Coronary artery (tissue), 2 donors: ENCODE results near the gene CDC5L.

Experiments
- DNase-seq: peaks from one replicate; pipeline ENCODE4 v3.0.0-alpha.2; 2017; ENCODE audit warnings: low spot score
- H3K27ac ChIP-seq, 2 donors: fragments of 200-600 bp; sonication (generic); one replicate each; pipeline ENCODE4 v1.5.1; 2016 to 2019
- H3K4me3 ChIP-seq: fragments of 200-600 bp; sonication (generic); 2 replicates; pipeline ENCODE4 v1.5.1; 2016; ENCODE audit warnings: mild to moderate bottlenecking, moderate library complexity
- TF ChIP-seq, protein P1 (sequence below): fragments of 200-600 bp; sonication (generic); IDR thresholded peaks from one replicate; pipeline ENCODE4 v1.5.1; 2019; ENCODE audit warnings: antibody characterized with exemption

The CDC5L gene

DNA sequence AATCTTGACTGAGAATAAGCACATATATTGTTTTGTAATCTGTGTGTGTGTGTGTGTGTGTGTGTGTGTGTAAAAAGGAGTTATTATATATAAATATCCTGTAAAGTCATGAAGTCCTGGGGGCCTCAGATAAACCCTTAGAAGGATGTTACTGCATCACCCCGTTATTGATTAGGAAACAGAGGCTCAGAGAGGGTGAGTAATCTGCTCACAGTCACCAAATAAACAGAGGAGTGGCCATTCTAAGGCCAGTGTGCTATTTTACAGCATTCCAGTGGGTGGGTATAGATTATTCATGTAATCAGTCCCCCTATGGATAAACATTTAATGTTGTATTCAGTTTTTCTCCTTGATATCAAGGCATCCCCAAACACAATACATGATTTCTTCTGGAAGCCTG, 87.1 kb downstream of the CDC5L start:
- H3K27ac ChIP-seq, result no peak overlapping the region
- DNase-seq, result no peak
- TF ChIP-seq, protein P1, sequence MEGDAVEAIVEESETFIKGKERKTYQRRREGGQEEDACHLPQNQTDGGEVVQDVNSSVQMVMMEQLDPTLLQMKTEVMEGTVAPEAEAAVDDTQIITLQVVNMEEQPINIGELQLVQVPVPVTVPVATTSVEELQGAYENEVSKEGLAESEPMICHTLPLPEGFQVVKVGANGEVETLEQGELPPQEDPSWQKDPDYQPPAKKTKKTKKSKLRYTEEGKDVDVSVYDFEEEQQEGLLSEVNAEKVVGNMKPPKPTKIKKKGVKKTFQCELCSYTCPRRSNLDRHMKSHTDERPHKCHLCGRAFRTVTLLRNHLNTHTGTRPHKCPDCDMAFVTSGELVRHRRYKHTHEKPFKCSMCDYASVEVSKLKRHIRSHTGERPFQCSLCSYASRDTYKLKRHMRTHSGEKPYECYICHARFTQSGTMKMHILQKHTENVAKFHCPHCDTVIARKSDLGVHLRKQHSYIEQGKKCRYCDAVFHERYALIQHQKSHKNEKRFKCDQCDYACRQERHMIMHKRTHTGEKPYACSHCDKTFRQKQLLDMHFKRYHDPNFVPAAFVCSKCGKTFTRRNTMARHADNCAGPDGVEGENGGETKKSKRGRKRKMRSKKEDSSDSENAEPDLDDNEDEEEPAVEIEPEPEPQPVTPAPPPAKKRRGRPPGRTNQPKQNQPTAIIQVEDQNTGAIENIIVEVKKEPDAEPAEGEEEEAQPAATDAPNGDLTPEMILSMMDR, result no peak
- H3K4me3 ChIP-seq, result no peak overlapping the region

DNA sequence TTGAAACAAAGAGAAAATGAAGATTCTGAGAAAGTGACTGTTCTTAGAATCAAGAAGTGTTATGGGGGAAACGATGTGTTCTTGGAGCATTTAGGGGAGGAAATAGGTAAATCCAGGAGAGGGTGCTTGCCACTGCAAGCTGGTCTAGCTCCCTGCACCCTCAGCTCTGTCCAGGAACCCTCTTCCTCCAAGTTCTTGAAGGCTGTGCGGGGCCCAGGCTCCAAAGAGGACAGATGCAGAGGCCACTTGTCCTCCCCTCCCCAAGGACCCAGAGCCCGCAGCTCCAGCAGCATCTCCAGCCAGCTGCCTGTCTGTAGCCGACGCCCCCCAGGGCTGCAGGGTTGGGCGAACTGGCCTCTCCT, 87.9 kb downstream of the CDC5L start:
- Histone ChIP-seq H3K4me3 (no peak overlapping the region), H3K27ac (no peak overlapping the region)
- TF ChIP-seq, protein P1, result no peak
- DNase-seq, result no peak

DNA sequence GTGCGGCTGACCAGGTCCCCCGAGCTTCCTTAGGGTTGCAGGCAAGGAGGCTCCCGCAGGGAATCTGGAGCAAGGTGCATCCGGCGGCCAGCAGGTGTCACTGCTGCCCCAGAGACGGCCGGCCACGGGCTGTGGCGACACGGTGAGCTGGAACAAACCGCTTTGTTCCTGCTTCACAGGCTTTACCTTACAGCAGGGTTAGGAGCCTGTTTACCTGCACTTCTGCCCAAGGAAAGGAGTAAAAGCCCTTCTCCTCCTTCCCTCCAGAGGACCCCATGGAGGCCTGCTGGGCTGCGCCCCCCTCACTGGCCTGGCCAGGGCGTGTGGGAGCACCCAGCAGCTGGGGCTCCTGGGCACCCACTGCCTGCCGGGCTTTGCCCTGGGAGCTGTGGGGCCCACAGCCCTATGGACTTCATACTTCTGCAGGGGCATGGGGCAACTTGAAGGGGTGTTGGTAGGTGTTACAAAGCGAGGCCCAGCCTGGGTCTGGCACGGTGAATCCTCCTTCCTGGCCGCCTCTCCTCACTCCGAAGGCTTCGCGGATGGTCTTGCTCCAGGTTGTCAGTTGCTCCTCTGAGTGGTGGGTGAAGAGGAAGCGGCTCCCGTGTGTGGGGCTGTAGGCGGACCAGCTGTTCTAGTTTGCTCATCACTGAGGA, 88.4 kb downstream of the CDC5L start:
- H3K4me3 ChIP-seq, result no peak overlapping the region
- TF ChIP-seq, protein P1, result peak; percentile 87
- DNase-seq, result peak; percentile 83
- H3K27ac ChIP-seq, result no peak overlapping the region

DNA sequence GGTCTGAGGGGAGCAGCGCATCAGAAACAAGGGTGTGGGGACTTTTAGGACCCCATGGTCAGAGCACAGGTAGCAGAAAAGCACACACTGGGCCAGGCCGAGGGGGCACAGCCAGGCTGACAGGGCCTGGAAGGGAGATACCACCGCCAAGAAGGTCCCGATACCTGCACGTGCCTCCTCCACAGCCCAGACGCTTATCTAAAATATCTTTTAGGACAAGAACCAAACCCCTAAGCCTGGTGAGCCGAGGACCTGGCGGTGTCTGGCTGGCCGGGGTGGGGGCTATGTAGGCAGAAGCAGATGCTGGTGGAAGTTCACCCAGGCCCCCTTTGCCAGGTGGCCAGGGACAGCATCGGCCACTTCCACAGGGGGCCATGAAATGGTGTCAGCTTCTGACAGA, 89.3 kb downstream of the CDC5L start:
- Histone ChIP-seq H3K27ac (no peak overlapping the region), H3K4me3 (no peak overlapping the region)
- DNase-seq, result no peak
- TF ChIP-seq, protein P1, result no peak

DNA sequence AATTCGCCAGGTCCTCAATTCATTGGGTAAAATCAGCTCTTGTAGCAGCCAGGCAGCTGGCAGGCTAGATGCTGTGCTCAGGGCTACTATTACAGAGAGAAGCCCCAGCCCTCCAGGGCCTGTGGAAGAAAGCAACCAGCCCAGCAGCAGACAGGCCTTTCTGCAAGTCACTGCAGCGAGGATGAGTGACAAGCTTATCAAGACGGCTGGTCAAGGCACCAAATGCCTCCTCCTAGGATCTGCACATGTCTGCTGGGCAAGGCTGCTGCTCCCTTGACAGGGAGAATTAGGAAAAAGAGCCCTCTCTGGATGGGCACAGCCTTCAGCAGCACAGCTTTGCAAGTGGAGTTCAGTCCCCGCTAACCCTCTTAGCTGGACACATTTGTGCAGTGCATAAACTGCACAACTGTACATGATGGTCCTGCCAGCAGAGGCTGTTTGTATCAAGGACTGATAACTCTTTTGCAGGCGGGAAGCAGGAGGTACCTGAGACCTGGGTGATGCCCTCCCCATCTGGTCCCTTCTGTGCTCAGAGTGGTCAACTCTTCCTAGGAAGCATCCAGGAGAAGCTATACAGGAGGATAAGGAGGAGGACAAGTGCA, 89.9 kb downstream of the CDC5L start:
- TF ChIP-seq, protein P1, result no peak
- no peak overlapping the region for H3K4me3 ChIP-seq
- no peak overlapping the region for H3K27ac ChIP-seq
- no peak for DNase-seq

DNA sequence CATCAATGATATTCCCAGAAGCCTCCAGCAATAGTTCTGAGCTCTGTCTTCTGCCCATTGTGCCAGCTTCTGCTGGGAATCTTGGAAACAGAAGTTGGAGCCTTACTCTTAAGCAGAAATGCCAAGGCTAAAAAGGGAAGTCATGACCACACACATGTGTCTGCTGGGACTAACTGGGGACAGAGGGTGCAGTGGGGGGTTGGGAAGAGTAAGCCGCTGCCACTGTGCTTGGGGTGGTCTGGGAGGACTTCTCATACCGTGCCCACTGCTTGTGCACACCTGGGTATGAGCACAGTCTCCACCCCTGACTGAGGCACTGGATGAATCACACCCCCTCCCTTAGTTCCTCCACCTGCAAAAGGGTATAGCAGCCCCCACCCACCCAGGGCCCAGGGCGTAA, 90.7 kb downstream of the CDC5L start:
- TF ChIP-seq, protein P1, result no peak
- H3K27ac ChIP-seq, result no peak overlapping the region
- DNase-seq, result peak; percentile 65
- H3K4me3 ChIP-seq, result no peak overlapping the region

DNA sequence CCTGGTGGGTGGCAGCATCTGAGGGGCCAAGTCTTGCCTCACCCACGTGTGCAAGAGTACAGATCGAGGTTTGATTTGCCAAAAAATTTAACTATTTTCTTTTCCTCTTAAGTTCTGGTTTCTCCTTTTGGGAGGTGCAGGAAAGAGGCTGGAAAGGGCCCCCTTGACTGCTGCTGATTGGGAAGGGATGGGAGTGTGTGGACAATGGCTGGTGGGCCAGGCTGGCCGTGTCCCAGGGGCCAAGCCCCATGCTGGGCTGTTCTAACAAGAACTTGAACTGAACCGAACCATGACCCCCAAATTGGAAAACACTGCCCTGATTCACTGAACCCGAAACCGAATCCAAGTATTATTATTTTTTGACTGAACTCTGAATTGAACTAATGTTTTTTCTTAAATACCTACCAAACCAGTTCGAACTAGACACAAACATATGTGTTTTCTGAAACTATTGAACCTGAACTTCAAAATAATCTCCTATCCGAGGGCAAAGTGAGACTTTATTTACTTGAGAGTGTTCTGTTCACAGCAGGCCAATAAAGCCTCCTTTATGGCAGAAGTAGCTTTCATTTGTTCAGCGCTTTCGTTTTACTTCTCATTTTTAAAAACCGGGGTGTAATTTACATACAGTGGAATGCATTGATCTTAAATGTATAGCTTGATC, 91.2 kb downstream of the CDC5L start:
- Histone ChIP-seq H3K4me3 (no peak overlapping the region), H3K27ac (no peak overlapping the region)
- TF ChIP-seq, protein P1, result no peak
- no peak for DNase-seq
